OCI-LY7 (cell line): ENCODE results near the gene SHMT1.

ENCODE experiments used
- EZH2phosphoT487 ChIP-seq: fragments of 200-600 bp; sonication (generic); IDR thresholded peaks from 2 replicates; pipeline ENCODE4 v1.6.1; 2018; ENCODE audit warnings: low read depth, borderline replicate concordance, mild to moderate bottlenecking, mixed run types, antibody characterized with exemption, low read length, moderate library complexity, mixed read lengths
- TF ChIP-seq, protein P1 (sequence below): fragments of 200-600 bp; sonication (generic); conservative IDR thresholded peaks from 2 replicates; pipeline ENCODE4 v1.5.1; 2014; ENCODE audit warnings: mild to moderate bottlenecking, antibody characterized with exemption, low read length, moderate library complexity, mixed read lengths

DNA sequence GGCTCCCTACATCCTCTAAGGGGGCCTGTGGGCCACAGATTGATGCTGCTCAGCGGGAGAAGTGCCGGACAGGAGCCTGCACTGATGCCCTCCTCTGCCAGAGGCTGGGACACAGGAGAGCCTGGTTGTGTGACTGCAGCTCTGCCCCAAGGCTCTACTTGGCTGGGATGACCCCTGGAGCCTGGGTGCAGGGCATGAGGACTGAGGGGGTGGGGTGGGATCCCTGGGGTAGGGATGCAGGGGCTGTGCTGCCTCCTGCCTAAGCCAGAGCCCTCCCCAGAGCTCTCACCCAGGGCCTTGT is 14.8 kb upstream of the SHMT1 start:
- TF ChIP-seq, protein P1, sequence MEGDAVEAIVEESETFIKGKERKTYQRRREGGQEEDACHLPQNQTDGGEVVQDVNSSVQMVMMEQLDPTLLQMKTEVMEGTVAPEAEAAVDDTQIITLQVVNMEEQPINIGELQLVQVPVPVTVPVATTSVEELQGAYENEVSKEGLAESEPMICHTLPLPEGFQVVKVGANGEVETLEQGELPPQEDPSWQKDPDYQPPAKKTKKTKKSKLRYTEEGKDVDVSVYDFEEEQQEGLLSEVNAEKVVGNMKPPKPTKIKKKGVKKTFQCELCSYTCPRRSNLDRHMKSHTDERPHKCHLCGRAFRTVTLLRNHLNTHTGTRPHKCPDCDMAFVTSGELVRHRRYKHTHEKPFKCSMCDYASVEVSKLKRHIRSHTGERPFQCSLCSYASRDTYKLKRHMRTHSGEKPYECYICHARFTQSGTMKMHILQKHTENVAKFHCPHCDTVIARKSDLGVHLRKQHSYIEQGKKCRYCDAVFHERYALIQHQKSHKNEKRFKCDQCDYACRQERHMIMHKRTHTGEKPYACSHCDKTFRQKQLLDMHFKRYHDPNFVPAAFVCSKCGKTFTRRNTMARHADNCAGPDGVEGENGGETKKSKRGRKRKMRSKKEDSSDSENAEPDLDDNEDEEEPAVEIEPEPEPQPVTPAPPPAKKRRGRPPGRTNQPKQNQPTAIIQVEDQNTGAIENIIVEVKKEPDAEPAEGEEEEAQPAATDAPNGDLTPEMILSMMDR: no peak
- TF ChIP-seq EZH2phosphoT487: no peak
